WTC11 (cell line): Measurements from ENCODE around the gene SPECC1L. TPM values are rescaled to one million over a fixed set of nuclear protein-coding genes. Genes with fewer than 3 reads are reported as not detected.

Experiments used
- CREM ChIP-seq: sonication (generic); formaldehyde crosslinking; IDR thresholded peaks from 2 replicates; pipeline ENCODE4 v1.8.1; 2022; ENCODE audit warnings: mild to moderate bottlenecking, missing genetic modification reagents, moderate library complexity
- ELF4 ChIP-seq: sonication (generic); formaldehyde crosslinking; IDR thresholded peaks from 2 replicates; pipeline ENCODE4 v1.8.1; 2022; ENCODE audit warnings: low read depth, mild to moderate bottlenecking, moderate library complexity, missing genetic modification reagents
- GRHL2 ChIP-seq: fragments of 250-450 bp; sonication (Bioruptor Pico); IDR thresholded peaks from 2 replicates; pipeline ENCODE4 v1.8.0; 2022; ENCODE audit warnings: mild to moderate bottlenecking, moderate library complexity; ENCODE audit not compliant: insufficient replicate concordance, severe bottlenecking
- NFYB ChIP-seq: sonication (generic); formaldehyde crosslinking; conservative IDR thresholded peaks from 2 replicates; pipeline ENCODE4 v1.8.0; 2022; ENCODE audit warnings: low read depth, missing genetic modification reagents
- NR2C2 ChIP-seq: sonication (generic); formaldehyde crosslinking; IDR thresholded peaks from 2 replicates; pipeline ENCODE4 v1.8.0; 2022; ENCODE audit warnings: mild to moderate bottlenecking, missing genetic modification reagents
- PRRX2 ChIP-seq: fragments of 250-450 bp; sonication (Bioruptor Pico); IDR thresholded peaks from 2 replicates; pipeline ENCODE4 v1.8.0; 2021; ENCODE audit warnings: mild to moderate bottlenecking
- TEAD4 ChIP-seq: sonication (generic); formaldehyde crosslinking; IDR thresholded peaks from 2 replicates; pipeline ENCODE4 v1.8.0; 2022; ENCODE audit warnings: mild to moderate bottlenecking, missing genetic modification reagents
- ZNF219 ChIP-seq: sonication (generic); formaldehyde crosslinking; IDR thresholded peaks from 2 replicates; pipeline ENCODE4 v1.8.0; 2023; ENCODE audit warnings: missing genetic modification reagents, mild to moderate bottlenecking, borderline replicate concordance
- ZNF396 ChIP-seq: fragments of 250-450 bp; sonication (Bioruptor Pico); IDR thresholded peaks from 2 replicates; pipeline ENCODE4 v1.8.0; 2021; ENCODE audit warnings: mild to moderate bottlenecking, moderate library complexity, borderline replicate concordance
- ZNF671 ChIP-seq: fragments of 250-450 bp; sonication (Bioruptor Pico); IDR thresholded peaks from 2 replicates; pipeline ENCODE4 v1.8.0; 2021; ENCODE audit warnings: mild to moderate bottlenecking
- total RNA-seq: library from RNA; stranded (reverse); gene quantifications from 3 replicates; pipeline ENCODE4 v1.2.3, GENCODE V29; 2021
- TF ChIP-seq, protein P1 (sequence below): sonication (generic); formaldehyde crosslinking; IDR thresholded peaks from 2 replicates; pipeline ENCODE4 v1.8.0; 2022; ENCODE audit warnings: mild to moderate bottlenecking, missing genetic modification reagents
- TF ChIP-seq, protein P2 (sequence below): sonication (generic); formaldehyde crosslinking; IDR thresholded peaks from 2 replicates; pipeline ENCODE4 v1.8.1; 2023; ENCODE audit warnings: mild to moderate bottlenecking, missing genetic modification reagents
- TF ChIP-seq, protein P3 (sequence below): sonication (generic); formaldehyde crosslinking; IDR thresholded peaks from 2 replicates; pipeline ENCODE4 v1.8.1; 2023; ENCODE audit warnings: mild to moderate bottlenecking, moderate library complexity, missing genetic modification reagents
- TF ChIP-seq, protein P4 (sequence below): sonication (generic); formaldehyde crosslinking; IDR thresholded peaks from 2 replicates; pipeline ENCODE4 v1.8.0; 2023; ENCODE audit warnings: missing genetic modification reagents, mild to moderate bottlenecking, borderline replicate concordance
- TF ChIP-seq, protein P5 (sequence below): fragments of 250-450 bp; sonication (Bioruptor Pico); IDR thresholded peaks from 2 replicates; pipeline ENCODE4 v1.9.0; 2021; ENCODE audit warnings: mild to moderate bottlenecking
- TF ChIP-seq, protein P6 (sequence below): sonication (generic); formaldehyde crosslinking; IDR thresholded peaks from 2 replicates; pipeline ENCODE4 v1.8.1; 2022; ENCODE audit warnings: low read depth, mild to moderate bottlenecking, moderate library complexity, missing genetic modification reagents, borderline replicate concordance
- TF ChIP-seq, protein P7 (sequence below): sonication (generic); formaldehyde crosslinking; IDR thresholded peaks from 2 replicates; pipeline ENCODE4 v1.8.0; 2022; ENCODE audit warnings: mild to moderate bottlenecking, missing genetic modification reagents
- TF ChIP-seq, protein P8 (sequence below): sonication (generic); formaldehyde crosslinking; IDR thresholded peaks from 2 replicates; pipeline ENCODE4 v1.8.0; 2022; ENCODE audit warnings: mild to moderate bottlenecking, missing genetic modification reagents
- TF ChIP-seq, protein P9 (sequence below): sonication (generic); formaldehyde crosslinking; IDR thresholded peaks from 2 replicates; pipeline ENCODE4 v1.8.1; 2022; ENCODE audit warnings: mild to moderate bottlenecking, moderate library complexity, missing genetic modification reagents
- TF ChIP-seq, protein P10 (sequence below): fragments of 200-600 bp; IDR thresholded peaks from 2 replicates; pipeline ENCODE4 v1.8.0; 2022; ENCODE audit warnings: antibody characterized with exemption

SPECC1L gene
- total RNA-seq, 1 experiment from 2014 or later = 44.6 TPM

DNA sequence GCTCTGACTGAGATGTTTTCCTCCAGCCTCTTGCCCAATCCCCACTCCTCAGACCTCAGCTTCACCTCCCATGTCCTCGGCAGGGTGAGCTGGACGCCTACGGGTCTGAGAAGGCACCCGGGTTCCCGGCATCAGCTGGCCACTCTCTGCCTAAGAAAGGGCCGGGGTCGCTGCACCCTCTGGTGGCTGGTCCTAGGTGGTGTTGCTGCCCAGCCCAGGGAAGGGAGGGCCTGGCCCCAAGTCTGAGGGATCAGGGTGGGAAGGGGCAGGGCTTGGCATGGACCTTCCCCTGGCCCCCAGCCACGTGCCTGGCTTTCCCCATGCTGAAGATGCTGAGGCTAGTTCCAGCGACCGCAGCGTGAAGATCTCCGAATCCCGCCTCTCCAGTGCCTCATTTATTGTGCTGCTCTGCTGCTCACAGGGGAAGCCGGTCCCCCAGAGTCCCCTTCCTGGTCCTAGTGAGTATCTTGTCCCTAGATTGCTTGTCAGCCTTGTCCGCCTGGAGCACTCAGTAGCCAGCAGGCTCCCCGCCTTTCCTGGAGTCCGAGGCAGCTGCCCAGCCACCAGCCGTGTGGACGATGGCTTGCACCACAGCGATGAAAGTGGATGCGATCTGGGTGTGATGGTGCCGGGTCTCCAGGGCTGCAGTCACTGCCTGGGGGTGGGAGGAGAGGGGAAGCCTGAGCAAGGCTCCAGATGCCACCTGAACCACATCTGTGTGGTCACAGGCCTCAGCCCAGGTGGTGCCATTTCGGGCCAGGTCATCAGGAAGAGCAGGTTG, 22.9 kb upstream of the SPECC1L start (continued):
- TF ChIP-seq PRRX2 (no peak), ZNF671 (CRISPR knock-in tag) (no peak), ZNF219 (no peak), ELF4 (CRISPR knock-in tag) (no peak), GRHL2 (no peak), CREM (CRISPR knock-in tag) (no peak), TEAD4 (CRISPR knock-in tag) (no peak), ZNF396 (CRISPR knock-in tag) (no peak), NFYB (no peak), NR2C2 (CRISPR knock-in tag) (no peak)
- TF ChIP-seq, protein P1, sequence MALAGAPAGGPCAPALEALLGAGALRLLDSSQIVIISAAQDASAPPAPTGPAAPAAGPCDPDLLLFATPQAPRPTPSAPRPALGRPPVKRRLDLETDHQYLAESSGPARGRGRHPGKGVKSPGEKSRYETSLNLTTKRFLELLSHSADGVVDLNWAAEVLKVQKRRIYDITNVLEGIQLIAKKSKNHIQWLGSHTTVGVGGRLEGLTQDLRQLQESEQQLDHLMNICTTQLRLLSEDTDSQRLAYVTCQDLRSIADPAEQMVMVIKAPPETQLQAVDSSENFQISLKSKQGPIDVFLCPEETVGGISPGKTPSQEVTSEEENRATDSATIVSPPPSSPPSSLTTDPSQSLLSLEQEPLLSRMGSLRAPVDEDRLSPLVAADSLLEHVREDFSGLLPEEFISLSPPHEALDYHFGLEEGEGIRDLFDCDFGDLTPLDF (CRISPR knock-in tag) = no peak
- TF ChIP-seq, protein P2, sequence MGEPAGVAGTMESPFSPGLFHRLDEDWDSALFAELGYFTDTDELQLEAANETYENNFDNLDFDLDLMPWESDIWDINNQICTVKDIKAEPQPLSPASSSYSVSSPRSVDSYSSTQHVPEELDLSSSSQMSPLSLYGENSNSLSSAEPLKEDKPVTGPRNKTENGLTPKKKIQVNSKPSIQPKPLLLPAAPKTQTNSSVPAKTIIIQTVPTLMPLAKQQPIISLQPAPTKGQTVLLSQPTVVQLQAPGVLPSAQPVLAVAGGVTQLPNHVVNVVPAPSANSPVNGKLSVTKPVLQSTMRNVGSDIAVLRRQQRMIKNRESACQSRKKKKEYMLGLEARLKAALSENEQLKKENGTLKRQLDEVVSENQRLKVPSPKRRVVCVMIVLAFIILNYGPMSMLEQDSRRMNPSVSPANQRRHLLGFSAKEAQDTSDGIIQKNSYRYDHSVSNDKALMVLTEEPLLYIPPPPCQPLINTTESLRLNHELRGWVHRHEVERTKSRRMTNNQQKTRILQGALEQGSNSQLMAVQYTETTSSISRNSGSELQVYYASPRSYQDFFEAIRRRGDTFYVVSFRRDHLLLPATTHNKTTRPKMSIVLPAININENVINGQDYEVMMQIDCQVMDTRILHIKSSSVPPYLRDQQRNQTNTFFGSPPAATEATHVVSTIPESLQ = no peak
- TF ChIP-seq, protein P3, sequence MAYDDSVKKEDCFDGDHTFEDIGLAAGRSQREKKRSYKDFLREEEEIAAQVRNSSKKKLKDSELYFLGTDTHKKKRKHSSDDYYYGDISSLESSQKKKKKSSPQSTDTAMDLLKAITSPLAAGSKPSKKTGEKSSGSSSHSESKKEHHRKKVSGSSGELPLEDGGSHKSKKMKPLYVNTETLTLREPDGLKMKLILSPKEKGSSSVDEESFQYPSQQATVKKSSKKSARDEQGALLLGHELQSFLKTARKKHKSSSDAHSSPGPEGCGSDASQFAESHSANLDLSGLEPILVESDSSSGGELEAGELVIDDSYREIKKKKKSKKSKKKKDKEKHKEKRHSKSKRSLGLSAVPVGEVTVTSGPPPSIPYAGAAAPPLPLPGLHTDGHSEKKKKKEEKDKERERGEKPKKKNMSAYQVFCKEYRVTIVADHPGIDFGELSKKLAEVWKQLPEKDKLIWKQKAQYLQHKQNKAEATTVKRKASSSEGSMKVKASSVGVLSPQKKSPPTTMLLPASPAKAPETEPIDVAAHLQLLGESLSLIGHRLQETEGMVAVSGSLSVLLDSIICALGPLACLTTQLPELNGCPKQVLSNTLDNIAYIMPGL (CRISPR knock-in tag) = peak; percentile 31; the same call in 1 of the 2 replicates
- TF ChIP-seq, protein P4, sequence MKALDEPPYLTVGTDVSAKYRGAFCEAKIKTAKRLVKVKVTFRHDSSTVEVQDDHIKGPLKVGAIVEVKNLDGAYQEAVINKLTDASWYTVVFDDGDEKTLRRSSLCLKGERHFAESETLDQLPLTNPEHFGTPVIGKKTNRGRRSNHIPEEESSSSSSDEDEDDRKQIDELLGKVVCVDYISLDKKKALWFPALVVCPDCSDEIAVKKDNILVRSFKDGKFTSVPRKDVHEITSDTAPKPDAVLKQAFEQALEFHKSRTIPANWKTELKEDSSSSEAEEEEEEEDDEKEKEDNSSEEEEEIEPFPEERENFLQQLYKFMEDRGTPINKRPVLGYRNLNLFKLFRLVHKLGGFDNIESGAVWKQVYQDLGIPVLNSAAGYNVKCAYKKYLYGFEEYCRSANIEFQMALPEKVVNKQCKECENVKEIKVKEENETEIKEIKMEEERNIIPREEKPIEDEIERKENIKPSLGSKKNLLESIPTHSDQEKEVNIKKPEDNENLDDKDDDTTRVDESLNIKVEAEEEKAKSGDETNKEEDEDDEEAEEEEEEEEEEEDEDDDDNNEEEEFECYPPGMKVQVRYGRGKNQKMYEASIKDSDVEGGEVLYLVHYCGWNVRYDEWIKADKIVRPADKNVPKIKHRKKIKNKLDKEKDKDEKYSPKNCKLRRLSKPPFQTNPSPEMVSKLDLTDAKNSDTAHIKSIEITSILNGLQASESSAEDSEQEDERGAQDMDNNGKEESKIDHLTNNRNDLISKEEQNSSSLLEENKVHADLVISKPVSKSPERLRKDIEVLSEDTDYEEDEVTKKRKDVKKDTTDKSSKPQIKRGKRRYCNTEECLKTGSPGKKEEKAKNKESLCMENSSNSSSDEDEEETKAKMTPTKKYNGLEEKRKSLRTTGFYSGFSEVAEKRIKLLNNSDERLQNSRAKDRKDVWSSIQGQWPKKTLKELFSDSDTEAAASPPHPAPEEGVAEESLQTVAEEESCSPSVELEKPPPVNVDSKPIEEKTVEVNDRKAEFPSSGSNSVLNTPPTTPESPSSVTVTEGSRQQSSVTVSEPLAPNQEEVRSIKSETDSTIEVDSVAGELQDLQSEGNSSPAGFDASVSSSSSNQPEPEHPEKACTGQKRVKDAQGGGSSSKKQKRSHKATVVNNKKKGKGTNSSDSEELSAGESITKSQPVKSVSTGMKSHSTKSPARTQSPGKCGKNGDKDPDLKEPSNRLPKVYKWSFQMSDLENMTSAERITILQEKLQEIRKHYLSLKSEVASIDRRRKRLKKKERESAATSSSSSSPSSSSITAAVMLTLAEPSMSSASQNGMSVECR (CRISPR knock-in tag) = no peak
- TF ChIP-seq, protein P5, sequence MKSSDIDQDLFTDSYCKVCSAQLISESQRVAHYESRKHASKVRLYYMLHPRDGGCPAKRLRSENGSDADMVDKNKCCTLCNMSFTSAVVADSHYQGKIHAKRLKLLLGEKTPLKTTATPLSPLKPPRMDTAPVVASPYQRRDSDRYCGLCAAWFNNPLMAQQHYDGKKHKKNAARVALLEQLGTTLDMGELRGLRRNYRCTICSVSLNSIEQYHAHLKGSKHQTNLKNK = no peak
- TF ChIP-seq, protein P6, sequence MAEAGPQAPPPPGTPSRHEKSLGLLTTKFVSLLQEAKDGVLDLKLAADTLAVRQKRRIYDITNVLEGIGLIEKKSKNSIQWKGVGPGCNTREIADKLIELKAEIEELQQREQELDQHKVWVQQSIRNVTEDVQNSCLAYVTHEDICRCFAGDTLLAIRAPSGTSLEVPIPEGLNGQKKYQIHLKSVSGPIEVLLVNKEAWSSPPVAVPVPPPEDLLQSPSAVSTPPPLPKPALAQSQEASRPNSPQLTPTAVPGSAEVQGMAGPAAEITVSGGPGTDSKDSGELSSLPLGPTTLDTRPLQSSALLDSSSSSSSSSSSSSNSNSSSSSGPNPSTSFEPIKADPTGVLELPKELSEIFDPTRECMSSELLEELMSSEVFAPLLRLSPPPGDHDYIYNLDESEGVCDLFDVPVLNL (CRISPR knock-in tag) = no peak
- TF ChIP-seq, protein P7, sequence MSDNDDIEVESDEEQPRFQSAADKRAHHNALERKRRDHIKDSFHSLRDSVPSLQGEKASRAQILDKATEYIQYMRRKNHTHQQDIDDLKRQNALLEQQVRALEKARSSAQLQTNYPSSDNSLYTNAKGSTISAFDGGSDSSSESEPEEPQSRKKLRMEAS (CRISPR knock-in tag) = peak; percentile 85
- TF ChIP-seq, protein P8, sequence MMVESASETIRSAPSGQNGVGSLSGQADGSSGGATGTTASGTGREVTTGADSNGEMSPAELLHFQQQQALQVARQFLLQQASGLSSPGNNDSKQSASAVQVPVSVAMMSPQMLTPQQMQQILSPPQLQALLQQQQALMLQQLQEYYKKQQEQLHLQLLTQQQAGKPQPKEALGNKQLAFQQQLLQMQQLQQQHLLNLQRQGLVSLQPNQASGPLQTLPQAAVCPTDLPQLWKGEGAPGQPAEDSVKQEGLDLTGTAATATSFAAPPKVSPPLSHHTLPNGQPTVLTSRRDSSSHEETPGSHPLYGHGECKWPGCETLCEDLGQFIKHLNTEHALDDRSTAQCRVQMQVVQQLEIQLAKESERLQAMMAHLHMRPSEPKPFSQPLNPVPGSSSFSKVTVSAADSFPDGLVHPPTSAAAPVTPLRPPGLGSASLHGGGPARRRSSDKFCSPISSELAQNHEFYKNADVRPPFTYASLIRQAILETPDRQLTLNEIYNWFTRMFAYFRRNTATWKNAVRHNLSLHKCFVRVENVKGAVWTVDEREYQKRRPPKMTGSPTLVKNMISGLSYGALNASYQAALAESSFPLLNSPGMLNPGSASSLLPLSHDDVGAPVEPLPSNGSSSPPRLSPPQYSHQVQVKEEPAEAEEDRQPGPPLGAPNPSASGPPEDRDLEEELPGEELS (CRISPR knock-in tag) = no peak
- TF ChIP-seq, protein P9, sequence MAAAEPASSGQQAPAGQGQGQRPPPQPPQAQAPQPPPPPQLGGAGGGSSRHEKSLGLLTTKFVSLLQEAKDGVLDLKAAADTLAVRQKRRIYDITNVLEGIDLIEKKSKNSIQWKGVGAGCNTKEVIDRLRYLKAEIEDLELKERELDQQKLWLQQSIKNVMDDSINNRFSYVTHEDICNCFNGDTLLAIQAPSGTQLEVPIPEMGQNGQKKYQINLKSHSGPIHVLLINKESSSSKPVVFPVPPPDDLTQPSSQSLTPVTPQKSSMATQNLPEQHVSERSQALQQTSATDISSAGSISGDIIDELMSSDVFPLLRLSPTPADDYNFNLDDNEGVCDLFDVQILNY (CRISPR knock-in tag) = no peak
- TF ChIP-seq, protein P10, sequence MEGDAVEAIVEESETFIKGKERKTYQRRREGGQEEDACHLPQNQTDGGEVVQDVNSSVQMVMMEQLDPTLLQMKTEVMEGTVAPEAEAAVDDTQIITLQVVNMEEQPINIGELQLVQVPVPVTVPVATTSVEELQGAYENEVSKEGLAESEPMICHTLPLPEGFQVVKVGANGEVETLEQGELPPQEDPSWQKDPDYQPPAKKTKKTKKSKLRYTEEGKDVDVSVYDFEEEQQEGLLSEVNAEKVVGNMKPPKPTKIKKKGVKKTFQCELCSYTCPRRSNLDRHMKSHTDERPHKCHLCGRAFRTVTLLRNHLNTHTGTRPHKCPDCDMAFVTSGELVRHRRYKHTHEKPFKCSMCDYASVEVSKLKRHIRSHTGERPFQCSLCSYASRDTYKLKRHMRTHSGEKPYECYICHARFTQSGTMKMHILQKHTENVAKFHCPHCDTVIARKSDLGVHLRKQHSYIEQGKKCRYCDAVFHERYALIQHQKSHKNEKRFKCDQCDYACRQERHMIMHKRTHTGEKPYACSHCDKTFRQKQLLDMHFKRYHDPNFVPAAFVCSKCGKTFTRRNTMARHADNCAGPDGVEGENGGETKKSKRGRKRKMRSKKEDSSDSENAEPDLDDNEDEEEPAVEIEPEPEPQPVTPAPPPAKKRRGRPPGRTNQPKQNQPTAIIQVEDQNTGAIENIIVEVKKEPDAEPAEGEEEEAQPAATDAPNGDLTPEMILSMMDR = peak; percentile 75; the same call in 1 of the 2 replicates
